AG10803 (cell line): ENCODE data around the gene VWA7.

Experiments
- DNase-seq: peaks from one replicate; pipeline ENCODE4 v3.0.0; 2010; ENCODE audit warnings: low read depth
- H3K4me3 ChIP-seq: 2 replicates; pipeline ENCODE4 v1.5.1; 2011; ENCODE audit warnings: mild to moderate bottlenecking, low read length, control low read depth
- CTCF ChIP-seq: conservative IDR thresholded peaks from 2 replicates; pipeline ENCODE4 v1.5.1; 2011; ENCODE audit warnings: mild to moderate bottlenecking, low read length, control low read depth, inconsistent platforms

The VWA7 gene

GRCh38 chr6:31784098-31784925 is 7.2 kb upstream of the VWA7 start:
- no peak for TF ChIP-seq CTCF
- DNase-seq, result no peak
- no peak overlapping the region for H3K4me3 ChIP-seq

- no peak for DNase-seq
- TF ChIP-seq CTCF, result no peak
- H3K4me3 ChIP-seq, result no peak overlapping the region
Measured at GRCh38 chr6:31782126-31782855, 5.2 kb upstream of the VWA7 start.

GRCh38 chr6:31781244-31782125 is 4.4 kb upstream of the VWA7 start:
- no peak overlapping the region for H3K4me3 ChIP-seq
- no peak for DNase-seq
- no peak for TF ChIP-seq CTCF

- no peak for TF ChIP-seq CTCF
- H3K4me3 ChIP-seq, result no peak overlapping the region
- no peak for DNase-seq
Measured at GRCh38 chr6:31780507-31781243, 3.5 kb upstream of the VWA7 start.

- no peak overlapping the region for H3K4me3 ChIP-seq
- no peak for TF ChIP-seq CTCF
- no peak for DNase-seq
Measured at GRCh38 chr6:31779908-31780307, 2.8 kb upstream of the VWA7 start.

- TF ChIP-seq CTCF, result no peak
- no peak for DNase-seq
- no peak overlapping the region for H3K4me3 ChIP-seq
Measured at GRCh38 chr6:31778999-31779885, 2.1 kb upstream of the VWA7 start.
